Fibroblast of skin of abdomen (primary cell): ENCODE data around the gene DPY19L2.
"Not testable (repeated sequence)": the region's sequence is repeated elsewhere in the genome, so short reads cannot be mapped to it uniquely, and the experiment has no call there.

Experiments
- DNase-seq: peaks from one replicate; pipeline ENCODE4 v3.0.0-alpha.2; 2013

The DPY19L2 gene

DNA sequence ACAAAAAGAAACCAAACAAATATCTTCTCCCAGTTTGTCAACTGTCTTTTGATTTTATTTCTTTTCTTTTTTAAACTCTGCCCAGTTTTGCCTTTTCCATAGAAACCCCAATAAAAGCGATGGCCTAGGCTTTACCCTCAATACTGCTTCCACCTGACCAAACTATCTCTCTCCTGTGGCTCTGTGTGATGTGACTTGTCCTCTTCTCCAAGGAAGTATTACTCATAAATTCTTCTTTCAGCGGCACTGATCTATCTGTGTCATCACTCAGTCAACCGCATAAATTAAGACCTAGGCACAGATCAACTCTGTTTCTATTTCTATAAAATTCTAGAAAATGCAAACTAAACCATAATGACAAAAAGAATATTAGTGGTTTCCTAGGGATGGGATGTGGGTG lies 9.8 kb downstream of the DPY19L2 start:
- not testable (repeated sequence) for DNase-seq

GRCh38 chr12:63656407-63656806 lies 11.9 kb downstream of the DPY19L2 start:
- not testable (repeated sequence) for DNase-seq

- not testable (repeated sequence) for DNase-seq
These were observed 12.6 kb downstream of the DPY19L2 start for GRCh38 chr12:63655543-63656257.

DNA sequence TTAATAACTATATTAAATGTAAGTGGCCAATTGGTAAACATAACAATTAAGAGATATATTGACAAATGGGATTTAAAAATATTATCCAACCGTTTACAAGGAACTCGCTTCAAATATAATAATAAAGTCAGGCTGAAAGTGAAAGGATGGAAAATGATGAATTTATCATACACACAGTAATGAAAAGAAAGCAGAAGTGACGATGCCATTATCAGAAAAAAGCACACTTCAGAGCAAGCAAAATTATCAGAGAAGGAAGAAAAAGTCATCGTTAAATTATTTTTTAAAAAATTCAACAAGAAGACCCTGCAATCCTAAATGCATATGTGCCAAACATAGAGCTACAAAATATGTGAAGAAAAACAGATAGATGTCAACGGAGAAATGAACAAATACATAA lies 13.8 kb downstream of the DPY19L2 start:
- DNase-seq = not testable (repeated sequence)

- DNase-seq = peak; percentile 89
These were observed 18.8 kb downstream of the DPY19L2 start for GRCh38 chr12:63649517-63649916.

DNA sequence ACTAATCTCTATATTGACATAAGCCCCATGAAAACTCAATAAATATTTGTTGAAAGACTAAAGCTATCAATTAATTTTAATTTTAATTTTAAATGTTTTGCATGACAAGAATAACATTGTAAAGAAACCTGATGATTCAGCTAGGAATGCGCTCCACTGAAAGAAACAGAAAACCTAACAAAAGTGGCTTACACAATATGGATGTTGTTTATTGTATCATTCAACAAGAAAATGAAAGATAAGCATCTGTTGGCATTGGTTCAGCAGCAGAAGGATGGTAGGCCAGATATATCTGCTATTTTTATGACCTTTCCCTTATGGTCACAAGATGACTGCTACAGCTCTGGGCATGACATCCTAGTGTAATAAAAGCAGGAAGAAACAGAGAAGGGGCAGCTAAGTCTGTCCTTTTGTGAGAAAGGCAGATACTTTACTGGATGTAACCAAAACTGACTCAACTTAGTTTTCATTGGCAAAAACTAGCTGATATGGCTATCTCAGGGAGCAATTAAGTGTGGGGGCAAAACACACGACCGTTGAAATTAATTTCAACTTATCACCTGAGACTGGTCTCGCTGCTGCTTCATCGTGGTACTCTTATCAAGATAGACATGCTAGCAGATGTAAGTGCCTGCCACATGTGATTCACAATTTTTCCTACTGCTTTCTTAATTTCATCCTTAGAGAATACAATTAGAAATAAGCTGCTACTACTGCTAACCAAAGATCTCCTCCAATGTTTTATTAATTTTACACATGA lies 24.7 kb downstream of the DPY19L2 start:
- peak; percentile 3 for DNase-seq

DNA sequence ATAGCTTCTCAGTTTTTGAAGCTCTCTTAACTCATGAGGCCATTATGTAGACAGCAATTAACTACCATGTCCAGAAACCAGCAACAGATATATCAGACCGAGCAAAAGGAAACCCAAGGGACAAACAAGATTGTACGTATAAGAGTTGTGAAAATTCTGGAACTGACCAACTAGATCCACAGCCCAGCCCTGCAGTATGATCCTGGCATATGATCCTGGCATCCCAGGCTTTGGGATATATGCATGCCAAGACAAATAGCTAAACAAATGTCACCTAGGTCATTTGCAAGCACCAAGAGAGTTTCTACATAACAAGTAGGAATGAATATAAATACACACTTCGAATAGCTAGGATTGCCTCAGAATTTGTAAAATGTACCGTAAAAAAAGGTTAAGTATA lies 44.0 kb downstream of the DPY19L2 start:
- DNase-seq = not testable (repeated sequence)

GRCh38 chr12:63615544-63615943 lies 52.7 kb downstream of the DPY19L2 start:
- not testable (repeated sequence) for DNase-seq

- not testable (repeated sequence) for DNase-seq
These were observed 57.0 kb downstream of the DPY19L2 start for GRCh38 chr12:63611285-63611684.

- DNase-seq = not testable (repeated sequence)
These were observed 59.0 kb downstream of the DPY19L2 start for GRCh38 chr12:63609281-63609680.

DNA sequence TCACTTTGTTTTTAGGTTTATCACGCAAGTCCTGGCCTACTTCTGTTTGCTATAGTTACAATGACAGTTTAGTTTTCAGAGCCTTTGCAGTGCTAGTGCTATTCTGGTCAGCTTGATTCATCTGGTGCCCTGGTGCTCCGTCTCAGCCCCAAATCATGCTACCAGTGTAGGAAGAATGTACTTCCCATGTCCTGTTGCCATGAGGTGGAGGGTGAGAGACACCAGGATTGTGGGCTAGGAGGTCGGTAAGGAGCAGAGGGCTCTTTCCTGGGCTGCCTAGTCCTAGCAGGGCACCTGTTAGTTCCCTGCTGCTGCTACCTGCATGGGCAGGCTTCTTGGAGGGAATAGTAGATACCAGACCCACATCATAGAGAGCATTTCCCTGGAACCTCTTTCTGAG lies 63.3 kb downstream of the DPY19L2 start:
- not testable (repeated sequence) for DNase-seq

GRCh38 chr12:63594828-63595227 lies 73.5 kb downstream of the DPY19L2 start:
- not testable (repeated sequence) for DNase-seq

DNA sequence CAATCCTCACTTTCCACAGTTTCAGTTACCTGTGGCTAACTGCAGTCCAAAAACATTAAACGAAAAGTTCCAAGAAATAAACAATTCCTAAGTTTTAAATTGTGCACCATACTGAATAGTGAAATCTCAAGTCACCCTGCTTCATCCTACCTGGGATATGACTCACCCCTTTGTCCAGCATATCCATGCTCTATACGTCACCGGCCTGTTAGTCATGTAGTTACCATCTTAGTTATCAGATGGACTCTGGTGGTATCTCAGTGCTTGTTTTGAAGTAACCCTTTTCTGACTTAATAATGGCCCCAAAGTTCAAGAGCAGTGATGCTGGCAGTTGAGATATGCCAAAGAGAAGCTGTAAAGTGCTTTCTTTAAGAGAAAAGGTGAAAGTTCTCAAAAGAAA lies 83.9 kb downstream of the DPY19L2 start:
- not testable (repeated sequence) for DNase-seq

- not testable (repeated sequence) for DNase-seq
These were observed 85.0 kb downstream of the DPY19L2 start for GRCh38 chr12:63583289-63583688.

DNA sequence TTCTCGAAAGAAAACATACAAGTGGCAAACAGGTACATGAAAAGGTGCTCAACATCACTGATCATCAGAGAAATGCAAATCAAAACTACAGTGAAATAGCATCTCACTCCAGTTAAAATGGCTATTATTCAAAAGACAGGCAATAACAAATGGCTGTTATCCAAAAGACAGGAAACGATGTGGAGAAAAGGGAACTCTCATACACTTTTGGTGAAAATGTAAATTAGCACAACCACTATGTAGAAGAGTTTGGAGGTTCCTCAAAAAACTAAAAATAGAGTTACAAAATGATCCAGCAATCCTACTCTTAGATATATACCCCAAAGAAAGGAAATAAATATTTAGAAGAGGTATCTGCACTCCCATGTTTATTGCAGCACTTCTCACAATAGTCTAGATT lies 90.7 kb downstream of the DPY19L2 start:
- DNase-seq = not testable (repeated sequence)

GRCh38 chr12:63572038-63572437 lies 96.3 kb downstream of the DPY19L2 start:
- DNase-seq = not testable (repeated sequence)

- not testable (repeated sequence) for DNase-seq
These were observed 109.8 kb downstream of the DPY19L2 start for GRCh38 chr12:63558445-63558844.

- not testable (repeated sequence) for DNase-seq
These were observed 116.9 kb downstream of the DPY19L2 start for GRCh38 chr12:63551397-63551796.

- not testable (repeated sequence) for DNase-seq
These were observed 119.3 kb downstream of the DPY19L2 start for GRCh38 chr12:63549034-63549433.

DNA sequence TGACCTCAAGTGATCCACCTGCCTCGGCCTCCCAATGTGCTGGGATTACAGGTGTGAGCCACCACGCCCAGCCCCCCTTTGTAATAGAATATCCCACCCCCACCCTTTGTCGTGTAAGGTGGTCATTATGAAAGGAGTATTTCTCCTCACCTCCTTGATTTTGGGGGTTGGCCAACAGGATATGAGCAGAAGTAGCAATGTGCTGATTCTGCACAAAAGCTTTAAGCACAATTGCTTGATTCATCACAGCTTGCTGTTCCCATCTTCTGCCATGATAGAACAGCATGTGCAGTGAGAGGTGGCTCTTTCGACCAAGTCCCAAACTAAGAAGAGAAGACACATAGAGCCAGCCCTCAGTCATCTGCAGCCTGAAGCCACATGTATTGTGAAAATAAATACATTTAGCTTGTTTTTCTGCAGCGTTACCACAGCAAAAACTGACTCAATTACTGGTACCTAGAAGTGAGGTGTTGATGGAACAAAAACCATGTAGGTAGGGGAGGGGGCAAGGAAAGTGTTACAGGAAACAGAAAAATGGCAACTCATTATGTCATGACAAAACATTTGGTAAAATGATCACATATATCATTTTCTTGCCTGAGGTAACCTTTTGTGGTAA lies 122.9 kb downstream of the DPY19L2 start:
- not testable (repeated sequence) for DNase-seq

- DNase-seq = not testable (repeated sequence)
These were observed 129.6 kb downstream of the DPY19L2 start for GRCh38 chr12:63538656-63539055.

- not testable (repeated sequence) for DNase-seq
These were observed 130.5 kb downstream of the DPY19L2 start for GRCh38 chr12:63537838-63538237.

- DNase-seq = not testable (repeated sequence)
These were observed 138.7 kb downstream of the DPY19L2 start for GRCh38 chr12:63529641-63530040.
